SK-N-SH (cell line): ENCODE measurements around the gene INS. TPM values are rescaled to one million over a fixed set of nuclear protein-coding genes. Genes with fewer than 3 reads are reported as not detected.

Experiments
- CTCF ChIA-PET: fragments of 300-600, 350-600 bp; formaldehyde crosslinking; extraction: SDS; loops from one replicate; lab custom pipeline; 2021; lab: Yijun Ruan, JAX
- POLR2A ChIA-PET: fragments of 350-600 bp; sonication (Branson Sonifier 250); formaldehyde crosslinking; extraction: SDS; loops from one replicate; lab custom pipeline; 2020; ENCODE audit warnings: antibody characterized with exemption, inconsistent platforms; lab: Yijun Ruan, JAX
- DNase-seq: peaks from one replicate; pipeline ENCODE4 v3.0.0; 2012
- H2AFZ ChIP-seq: fragments of 200-600 bp; sonication (generic); 2 replicates; pipeline ENCODE4 v1.8.1; 2016; ENCODE audit warnings: antibody characterized with exemption, mild to moderate bottlenecking, low read depth
- H3F3A ChIP-seq: fragments of 200-600 bp; sonication (generic); replicated peaks from 2 replicates; pipeline ENCODE3; 2016; ENCODE audit warnings: antibody characterized with exemption, mild to moderate bottlenecking; ENCODE audit not compliant: insufficient read depth
- H3K27ac ChIP-seq, 2 experiments: fragments of 200-500 bp in 1 of 2; fragments of 200-600 bp in 1 of 2; sonication (Bioruptor generic) in 1 of 2; sonication (generic), shearing (Covaris generic) in 1 of 2; 2 replicates each; pipeline versions ENCODE4 v1.5.1 to v1.6.1; 2014 to 2016; ENCODE audit warnings: low read depth in 2 of 2, inconsistent platforms in 1 of 2, low read length in 1 of 2, mild to moderate bottlenecking in 1 of 2, mixed read lengths in 1 of 2
- H3K27me3 ChIP-seq: fragments of 200-600 bp; sonication (generic), shearing (Covaris generic); 2 replicates; pipeline ENCODE4 v1.6.1; 2016; ENCODE audit warnings: mixed run types; ENCODE audit not compliant: insufficient read depth
- H3K36me3 ChIP-seq, 2 experiments: fragments of 200-500 bp in 1 of 2; fragments of 200-600 bp in 1 of 2; sonication (Bioruptor generic) in 1 of 2; sonication (generic) in 1 of 2; replicated peaks in 1 of 2; 2 replicates each; pipeline versions ENCODE3 to v1.5.1; 2014 to 2016; ENCODE audit warnings: low read length in 1 of 2, mild to moderate bottlenecking in 1 of 2; ENCODE audit not compliant: insufficient read depth in 2 of 2, control insufficient read depth in 1 of 2
- H3K4me1 ChIP-seq, 2 experiments: fragments of 200-500 bp in 1 of 2; fragments of 200-600 bp in 1 of 2; sonication (Bioruptor generic) in 1 of 2; sonication (generic), shearing (Covaris generic) in 1 of 2; 2 replicates each; pipeline versions ENCODE4 v1.5.1 to v1.6.1; 2014 to 2016; ENCODE audit warnings: low read depth in 1 of 2, low read length in 1 of 2, mixed run types in 1 of 2; ENCODE audit not compliant: insufficient read depth in 2 of 2, control insufficient read depth in 1 of 2
- H3K4me2 ChIP-seq: fragments of 200-600 bp; sonication (generic), shearing (Covaris generic); 2 replicates; pipeline ENCODE4 v1.6.1; 2017; ENCODE audit warnings: mixed run types
- H3K4me3 ChIP-seq, 2 experiments: fragments of 200-500 bp in 1 of 2; fragments of 200-600 bp in 1 of 2; sonication (Bioruptor generic) in 1 of 2; sonication (generic), shearing (Covaris generic) in 1 of 2; 2 replicates each; pipeline versions ENCODE4 v1.5.1 to v1.8.1; 2014 to 2016; ENCODE audit warnings: low read depth in 2 of 2, inconsistent platforms in 1 of 2, low read length in 1 of 2, mild to moderate bottlenecking in 1 of 2, mixed read lengths in 1 of 2, moderate library complexity in 1 of 2
- H3K79me2 ChIP-seq: fragments of 200-600 bp; sonication (generic); 2 replicates; pipeline ENCODE4 v1.8.1; 2017; ENCODE audit warnings: mild to moderate bottlenecking; ENCODE audit not compliant: insufficient read depth
- H3K9ac ChIP-seq: fragments of 200-600 bp; sonication (generic); 2 replicates; pipeline ENCODE4 v1.6.1; 2017; ENCODE audit warnings: mixed run types
- H3K9me2 ChIP-seq: fragments of 200-600 bp; sonication (generic); 2 replicates; pipeline ENCODE4 v1.6.1; 2017; ENCODE audit warnings: mixed run types
- H3K9me3 ChIP-seq: fragments of 200-600 bp; sonication (generic); 2 replicates; pipeline ENCODE4 v1.6.1; 2017; ENCODE audit warnings: mixed run types, mild to moderate bottlenecking, moderate library complexity
- H4K20me1 ChIP-seq: fragments of 200-600 bp; sonication (generic); 2 replicates; pipeline ENCODE4 v1.6.1; 2017; ENCODE audit warnings: mild to moderate bottlenecking, mixed run types; ENCODE audit not compliant: insufficient read depth
- CTCF ChIP-seq: fragments of 200-600 bp; sonication (generic); IDR thresholded peaks from 2 replicates; pipeline ENCODE4 v1.6.1; 2017; ENCODE audit warnings: antibody characterized with exemption, mild to moderate bottlenecking, moderate library complexity
- EP300 ChIP-seq, 2 experiments: IDR thresholded peaks; 2 replicates each; pipeline versions ENCODE4 v1.4.0 to v1.6.1; 2012; ENCODE audit warnings: borderline replicate concordance in 1 of 2, low read depth in 1 of 2, low read length in 1 of 2
- FOSL2 ChIP-seq: IDR thresholded peaks from 2 replicates; pipeline ENCODE4 v1.4.0; 2012; ENCODE audit warnings: low read depth, mild to moderate bottlenecking, moderate library complexity, borderline replicate concordance
- FOXJ3 ChIP-seq: sonication (generic); formaldehyde crosslinking; IDR thresholded peaks from 2 replicates; pipeline ENCODE4 v1.5.1; 2020; ENCODE audit warnings: mild to moderate bottlenecking, missing genetic modification reagents
- FOXM1 ChIP-seq: IDR thresholded peaks from 2 replicates; pipeline ENCODE4 v1.4.0; 2012; ENCODE audit warnings: low read depth, mild to moderate bottlenecking
- GABPA ChIP-seq: IDR thresholded peaks from 2 replicates; pipeline ENCODE4 v1.4.0; 2012; ENCODE audit warnings: low read depth, mild to moderate bottlenecking
- GATA2 ChIP-seq: sonication (generic); formaldehyde crosslinking; IDR thresholded peaks from 2 replicates; pipeline ENCODE4 v1.5.0; 2020; ENCODE audit warnings: mild to moderate bottlenecking, missing genetic modification reagents
- IRF3 ChIP-seq: fragments of 150-350 bp; IDR thresholded peaks from 2 replicates; pipeline ENCODE4 v1.6.1; 2016; ENCODE audit warnings: mild to moderate bottlenecking, low read depth, low read length
- JUND ChIP-seq: IDR thresholded peaks from 2 replicates; pipeline ENCODE4 v1.4.0; 2012
- MEF2A ChIP-seq: IDR thresholded peaks from 2 replicates; pipeline ENCODE4 v1.4.0; 2012; ENCODE audit warnings: low read depth, borderline replicate concordance
- PBX3 ChIP-seq: IDR thresholded peaks from 2 replicates; pipeline ENCODE4; 2012
- REST ChIP-seq: IDR thresholded peaks from 2 replicates; pipeline ENCODE4 v1.6.1; 2012; ENCODE audit warnings: mild to moderate bottlenecking, low read depth, low read length, moderate library complexity
- RXRA ChIP-seq: IDR thresholded peaks from 2 replicates; pipeline ENCODE4 v1.4.0; 2012; ENCODE audit warnings: low read depth, mild to moderate bottlenecking, borderline replicate concordance
- SIN3A ChIP-seq: IDR thresholded peaks from 2 replicates; pipeline ENCODE4 v1.6.1; 2012; ENCODE audit warnings: low read depth, mild to moderate bottlenecking, low read length, moderate library complexity, borderline replicate concordance
- TEAD4 ChIP-seq: IDR thresholded peaks from 2 replicates; pipeline ENCODE4 v1.4.0; 2012; ENCODE audit warnings: mild to moderate bottlenecking, borderline replicate concordance; ENCODE audit not compliant: insufficient read depth
- USF1 ChIP-seq: IDR thresholded peaks from 2 replicates; pipeline ENCODE4 v1.4.0; 2012; ENCODE audit warnings: low read depth, borderline replicate concordance
- YY1 ChIP-seq: IDR thresholded peaks from 2 replicates; pipeline ENCODE4 v1.4.0; 2012; ENCODE audit warnings: low read depth, mild to moderate bottlenecking
- ZBTB33 ChIP-seq: IDR thresholded peaks from 2 replicates; pipeline ENCODE4 v1.4.0; 2012; ENCODE audit warnings: low read depth, borderline replicate concordance
- WGBS: methylation state at CpG from one replicate; pipeline ENCODE4 v1.1.6; 2017; ENCODE audit warnings: low lambda C conversion rate; 5-methylcytosine and 5-hydroxymethylcytosine counted together
- polyA plus RNA-seq, 3 experiments: library from polyadenylated mRNA; depleted of rRNA; stranded (reverse); fragments of >200 nt; gene quantifications; 2 replicates each; pipeline ENCODE4 v1.2.3, GENCODE V29; 2012

INS gene
- polyA plus RNA-seq, 1 of the 3 experiments (the other 2 are of a cell fraction): not detected

- H3K9me3 ChIP-seq: no peaks in the 10 kb centered on the region
- TF ChIP-seq RXRA (no peak), EP300 (IDR thresholded peaks at IDR 0.05; ENCODE audit: borderline replicate concordance in 1 of 2, low read depth in 1 of 2, low read length in 1 of 2) (no peak), JUND (no peak), FOXM1 (no peak), ZBTB33 (no peak), USF1 (no peak), YY1 (no peak), TEAD4 (no peak), PBX3 (no peak), IRF3 (no peak), SIN3A (no peak), FOSL2 (no peak), GABPA (no peak), CTCF (no peak), GATA2 (CRISPR knock-in tag) (no peak), REST (no peak), MEF2A (no peak), FOXJ3 (CRISPR knock-in tag) (no peak)
- H3K79me2 ChIP-seq: no peaks in the 10 kb centered on the region
- no peaks in the 10 kb centered on the region for H3K27me3 ChIP-seq
- no peak overlapping the region for H3K27ac ChIP-seq
- no peaks in the 10 kb centered on the region for H3F3A ChIP-seq
- no peaks in the 10 kb centered on the region for H3K36me3 ChIP-seq
- peaks cover 0 to 18% of the 10 kb centered on the region in 2 experiments; a peak in 1 of 4 replicates for H3K4me1 ChIP-seq
- no peak overlapping the region for H2AFZ ChIP-seq
- H3K9ac ChIP-seq: no peak overlapping the region
- H3K4me3 ChIP-seq: no peak overlapping the region
- H3K9me2 ChIP-seq: no peaks in the 10 kb centered on the region
- ChIA-PET POLR2A (interaction anchor here (0.6 kb wide), 1 partner anchor 232 kb away, joined by 3 read pairs; no protein-coding TSS in a partner anchor), CTCF (interaction anchor here (0.7 to 1.6 kb wide), 2 partner anchors 30 to 240 kb away, joined by 3 to 6 read pairs; no protein-coding TSS in a partner anchor)
- H4K20me1 ChIP-seq: no peaks in the 10 kb centered on the region
- H3K4me2 ChIP-seq: no peak overlapping the region
- no peak for DNase-seq
- 73% methylated on average over 9 of the region's 15 CpGs for WGBS
Observed at GRCh38 chr11:2180347-2180746, 19.3 kb upstream of the INS start.
